HepG2 (cell line): Measurements from ENCODE around the gene SYPL2. TPM values are rescaled to one million over a fixed set of nuclear protein-coding genes. Genes with fewer than 3 reads are reported as not detected.

Experiments
- ATAC-seq: fragments of 200-7000 bp; cut with Tn5 transposase; 3 replicates; pipeline ENCODE4 v1.9.1; 2020; ENCODE audit warnings: mild to moderate bottlenecking, moderate library complexity
- BruUV-seq: library from RNA; stranded (reverse); fragments of 400-500 nt; replicated peaks from 2 replicates; lab custom pipeline; 2021; lab: Mats Ljungman, UMichigan
- CTCF ChIA-PET: fragments of 300-600 bp; formaldehyde crosslinking; extraction: SDS; loops from one replicate; lab custom pipeline; 2021; ENCODE audit warnings: low total read pairs, inconsistent platforms, low intra/inter-chr PET ratio; lab: Yijun Ruan, JAX
- POLR2A ChIA-PET: fragments of 350-600 bp; sonication (Branson Sonifier 250); formaldehyde crosslinking; loops from one replicate; lab custom pipeline; 2020; ENCODE audit warnings: antibody characterized with exemption, inconsistent platforms; lab: Yijun Ruan, JAX
- DNase-seq: peaks from one replicate; pipeline ENCODE4 v3.0.0-alpha.2; 2015; ENCODE audit warnings: low spot score
- FAIRE-seq: peaks from 3 replicates; lab custom pipeline; 2011; peaks lifted over from hg19 to GRCh38; lab: Jason Lieb, UNC
- H2AFZ ChIP-seq: one replicate; pipeline ENCODE4 v1.6.1; 2011; ENCODE audit warnings: low read length, inconsistent platforms
- H3K27ac ChIP-seq: fragments of 300-600 bp; 3 replicates; pipeline ENCODE4 v1.8.0; 2011; ENCODE audit warnings: mixed run types, mild to moderate bottlenecking, mixed read lengths, low read length, inconsistent platforms; ENCODE audit not compliant: insufficient read depth; ENCODE audit errors: extremely low read length
- H3K27me3 ChIP-seq, 2 experiments: fragments of 200-600 bp in 1 of 2; 2 replicates in 1 of 2; 3 replicates in 1 of 2; pipeline versions ENCODE4 v1.6.0 to v1.8.0; 2011; ENCODE audit warnings: low read length in 2 of 2, mild to moderate bottlenecking in 2 of 2, moderate library complexity in 2 of 2, inconsistent platforms in 1 of 2; ENCODE audit not compliant: insufficient read depth in 2 of 2, control insufficient read depth in 1 of 2
- H3K36me3 ChIP-seq, 2 experiments: fragments of 200-600 bp in 1 of 2; replicated peaks in 1 of 2; 2 replicates in 1 of 2; 3 replicates in 1 of 2; pipeline versions ENCODE4 v1.5.1 to v1.8.0; 2011; ENCODE audit warnings: low read length in 2 of 2, inconsistent platforms in 1 of 2; ENCODE audit not compliant: insufficient read depth in 2 of 2, control insufficient read depth in 1 of 2
- H3K4me1 ChIP-seq: 2 replicates; pipeline ENCODE4 v1.5.1; 2012; ENCODE audit warnings: low read length, inconsistent platforms; ENCODE audit not compliant: insufficient read depth
- H3K4me2 ChIP-seq: 2 replicates; pipeline ENCODE4 v1.6.0; 2011; ENCODE audit warnings: low read depth, low read length, inconsistent platforms
- H3K4me3 ChIP-seq, 3 experiments: fragments of 200-600 bp in 1 of 3; sonication (generic), shearing (Covaris generic) in 1 of 3; replicated peaks in 1 of 3; 2 replicates each; pipeline ENCODE4 v1.5.1; 2011 to 2016; ENCODE audit warnings: low read length in 3 of 3, inconsistent platforms in 2 of 3, low read depth in 2 of 3, mild to moderate bottlenecking in 2 of 3, control low read depth in 1 of 3, mixed read lengths in 1 of 3; ENCODE audit not compliant: insufficient read depth in 1 of 3
- H3K79me2 ChIP-seq: one replicate; pipeline ENCODE4 v1.6.1; 2011; ENCODE audit warnings: low read length, inconsistent platforms; ENCODE audit not compliant: insufficient read depth
- H3K9ac ChIP-seq: 2 replicates; pipeline ENCODE4 v1.6.0; 2011; ENCODE audit warnings: mild to moderate bottlenecking, low read depth, low read length, inconsistent platforms; ENCODE audit not compliant: insufficient read depth
- H3K9me3 ChIP-seq: 2 replicates; pipeline ENCODE4 v1.5.1; 2012; ENCODE audit warnings: mild to moderate bottlenecking, low read length
- H4K20me1 ChIP-seq: 2 replicates; pipeline ENCODE4 v1.6.0; 2011; ENCODE audit warnings: inconsistent platforms, mild to moderate bottlenecking, low read length, moderate library complexity; ENCODE audit not compliant: insufficient read depth
- HIVEP1 ChIP-seq: sonication (generic); formaldehyde crosslinking; IDR thresholded peaks from 2 replicates; pipeline ENCODE4 v1.4.0; 2020; ENCODE audit warnings: mild to moderate bottlenecking, missing genetic modification reagents
- HNRNPLL ChIP-seq: fragments of 200-400 bp; formaldehyde crosslinking; IDR thresholded peaks from 2 replicates; pipeline ENCODE4 v1.6.1; 2017; ENCODE audit warnings: mild to moderate bottlenecking, low read depth, low read length; ENCODE audit not compliant: poor library complexity, severe bottlenecking
- JUN ChIP-seq: sonication (generic); formaldehyde crosslinking; IDR thresholded peaks from 2 replicates; pipeline ENCODE4 v1.4.0; 2020; ENCODE audit warnings: mild to moderate bottlenecking, missing genetic modification reagents
- MYPOP ChIP-seq: sonication (generic); formaldehyde crosslinking; IDR thresholded peaks from 2 replicates; pipeline ENCODE4 v1.8.1; 2023; ENCODE audit warnings: mild to moderate bottlenecking, moderate library complexity, missing genetic modification reagents
- PCBP2 ChIP-seq: fragments of 200-400 bp; formaldehyde crosslinking; optimal IDR thresholded peaks from 2 replicates; pipeline ENCODE3; 2018; ENCODE audit warnings: low read length, low read depth; ENCODE audit not compliant: poor library complexity, severe bottlenecking
- RARA ChIP-seq: IDR thresholded peaks from 2 replicates; pipeline ENCODE4 v1.6.1; 2016; ENCODE audit warnings: missing genetic modification reagents, missing compliant biosample characterization
- RXRB ChIP-seq: IDR thresholded peaks from 2 replicates; pipeline ENCODE4 v1.6.1; 2016; ENCODE audit warnings: borderline replicate concordance, missing genetic modification reagents, missing compliant biosample characterization
- TBL1XR1 ChIP-seq: fragments of 150-350 bp; IDR thresholded peaks from 2 replicates; pipeline ENCODE4 v1.6.1; 2014; ENCODE audit warnings: borderline replicate concordance, low read length; ENCODE audit not compliant: partially characterized antibody
- ZNF235 ChIP-seq: sonication (generic); formaldehyde crosslinking; IDR thresholded peaks from 2 replicates; pipeline ENCODE4 v1.8.1; 2023; ENCODE audit warnings: mild to moderate bottlenecking, missing genetic modification reagents, borderline replicate concordance
- ZNF253 ChIP-seq: sonication (generic); formaldehyde crosslinking; IDR thresholded peaks from 2 replicates; pipeline ENCODE4 v1.8.0; 2022; ENCODE audit warnings: mild to moderate bottlenecking, missing genetic modification reagents, borderline replicate concordance
- ZNF282 ChIP-seq: fragments of 450-650 bp; IDR thresholded peaks from 2 replicates; pipeline ENCODE4 v1.6.1; 2018; ENCODE audit not compliant: partially characterized antibody
- ZNF496 ChIP-seq: sonication (generic); formaldehyde crosslinking; IDR thresholded peaks from 2 replicates; pipeline ENCODE4 v1.8.1; 2023; ENCODE audit warnings: mild to moderate bottlenecking, moderate library complexity, missing genetic modification reagents; ENCODE audit not compliant: insufficient replicate concordance
- ZNF615 ChIP-seq: sonication (generic); formaldehyde crosslinking; IDR thresholded peaks from 2 replicates; pipeline ENCODE4 v1.5.0; 2020; ENCODE audit warnings: mild to moderate bottlenecking, missing genetic modification reagents, borderline replicate concordance
- ZNF687 ChIP-seq: sonication (generic); formaldehyde crosslinking; IDR thresholded peaks from 2 replicates; pipeline ENCODE4 v1.5.1; 2020; ENCODE audit warnings: mild to moderate bottlenecking, missing genetic modification reagents, moderate library complexity
- ZNF761 ChIP-seq: sonication (generic); formaldehyde crosslinking; conservative IDR thresholded peaks from 2 replicates; pipeline ENCODE4 v1.4.0; 2020; ENCODE audit warnings: mild to moderate bottlenecking, missing genetic modification reagents
- ZSCAN21 ChIP-seq: sonication (generic); formaldehyde crosslinking; IDR thresholded peaks from 2 replicates; pipeline ENCODE4 v1.8.0; 2022; ENCODE audit warnings: mild to moderate bottlenecking, missing genetic modification reagents, moderate library complexity, borderline replicate concordance
- WGBS: methylation state at CpG from one replicate; pipeline ENCODE4 v1.1.6; 2017; ENCODE audit warnings: low lambda C conversion rate; 5-methylcytosine and 5-hydroxymethylcytosine counted together
- in situ Hi-C: cut with HindIII; loops from 2 replicates; pipeline ENCODE4 v1.10.0; 2017; ENCODE audit warnings: low pct_unique_long_range_greater_than_20kb; ENCODE audit not compliant: extremely low pct_ligation_motif_present
- intact Hi-C: fragments of 100-400 bp; cut with micrococcal nuclease; formaldehyde crosslinking; loops from one replicate; pipeline ENCODE4 v1.10.0; 2022; ENCODE audit not compliant: unreplicated experiment
- polyA plus RNA-seq, 8 experiments: library from polyadenylated mRNA; depleted of rRNA in 3 of 8; stranded (reverse) in 7 of 8; unstranded in 1 of 8; fragments of >200 nt; fragmentation: Illumina TruSeq in 4 of 8; extraction: Trizol in 4 of 8; gene quantifications; 2 replicates each; pipeline versions ENCODE4 v1.2.1 to v1.2.3, GENCODE V29; 2011 to 2016; ENCODE audit warnings: low read depth in 4 of 8, missing spikeins in 1 of 8, mixed read lengths in 1 of 8; ENCODE audit not compliant: insufficient read depth in 1 of 8
- total RNA-seq, 5 experiments: library from RNA; depleted of rRNA; stranded (reverse); fragments of >200 nt; fragmentation: Illumina TruSeq; extraction: Trizol; gene quantifications; 2 replicates each; pipeline ENCODE4 v1.2.3, GENCODE V29; 2016; ENCODE audit warnings: low read depth in 1 of 5

SYPL2 gene
- total and polyA plus RNA-seq, 2 of the 13 experiments (the other 11 are each of a cell fraction or from before 2014, with no cell fraction given): 0.17 to 0.24 TPM

- TF ChIP-seq RXRB (CRISPR knock-in tag): 0 out of 2 replicates have a peak, but pooled peaks have one; percentile 34
- TF ChIP-seq ZNF615: no peak
- peak; percentile 35 for TF ChIP-seq HNRNPLL
- TF ChIP-seq ZSCAN21 (CRISPR knock-in tag): peak; percentile 84; the same call in 1 of the 2 replicates
- no peak for TF ChIP-seq TBL1XR1
- TF ChIP-seq ZNF282: no peak
- TF ChIP-seq HIVEP1 (CRISPR knock-in tag): peak; percentile 62
- TF ChIP-seq ZNF496 (CRISPR knock-in tag): no peak
- TF ChIP-seq ZNF253 (CRISPR knock-in tag): 0 out of 2 replicates have a peak, but pooled peaks have one; percentile 63
- peak; percentile 57; the same call in 1 of the 2 replicates for TF ChIP-seq ZNF761 (CRISPR knock-in tag)
These were observed 17.5 kb downstream of the SYPL2 start, which contains the start of gene ATXN7L2 (continued) for GRCh38 chr1:109483672-109484518.

- Histone ChIP-seq H3K4me1 (peaks cover 19% of the 10 kb centered on the region), H3K27ac (no peak overlapping the region), H3K36me3 (no peaks in the 10 kb centered on the region; a peak in 2 of 5 replicates), H3K9ac (peak overlapping the region; percentile 91), H3K4me2 (peak overlapping the region; percentile 91), H3K79me2 (no peaks in the 10 kb centered on the region), H4K20me1 (no peaks in the 10 kb centered on the region), H2AFZ (peak overlapping the region; percentile 52), H3K27me3 (peaks cover 0 to 17% of the 10 kb centered on the region in 2 experiments; a peak in 4 of 5 replicates), H3K9me3 (no peaks in the 10 kb centered on the region), H3K4me3 (peak overlapping the region; percentile 71 to 92 (median 78))
- WGBS: 68% methylated on average over 15 of the region's 15 CpGs
- FAIRE-seq (no peak), ATAC-seq (no peak), DNase-seq (no peak)
- TSS peak; percentile 69 for BruUV-seq
- POLR2A ChIA-PET: interaction anchor here (1.3 to 1.9 kb wide), 5 partner anchors 9 to 58 kb away, joined by 3 to 10 read pairs (median 6); partner anchors contain the start of genes AMIGO1, CYB561D1 and PSMA5
- intact Hi-C loops (no loop called here), in situ Hi-C loops (loop anchor here (5.0 kb wide), 1 partner anchor 57 kb away; the partner anchor contains the start of gene PSMA5)
- CTCF ChIA-PET: no interaction called here
- TF ChIP-seq ZNF687 (CRISPR knock-in tag): peak; percentile 42; the same call in 1 of the 2 replicates
- no peak for TF ChIP-seq RARA (CRISPR knock-in tag)
- no peak for TF ChIP-seq ZNF235 (CRISPR knock-in tag)
- 0 out of 2 replicates have a peak, but pooled peaks have one; percentile 14 for TF ChIP-seq JUN
- no peak for TF ChIP-seq PCBP2
- TF ChIP-seq MYPOP (CRISPR knock-in tag): no peak
These were observed 18.2 kb downstream of the SYPL2 start for GRCh38 chr1:109484519-109484975.
